ENCODE data around the gene TEX51.

GRCh38 chr2:126932966-126933710 is 34.4 kb downstream of the TEX51 start:
- TF ChIP-seq CTCF (conservative IDR thresholded peaks at IDR 0.05) (no peak), ZFX (IDR thresholded peaks at IDR 0.05) (no peak)

Data from C4-2B (cell line).